IMR-90 (cell line): ENCODE measurements around the gene PTPRO.

ENCODE experiments used
- CTCF ChIP-seq: conservative IDR thresholded peaks from 2 replicates; pipeline ENCODE4 v1.5.1; 2012; ENCODE audit warnings: mild to moderate bottlenecking, low read depth, low read length, improper control_type of control experiment
- NFE2L2 ChIP-seq: fragments of 150-350 bp; IDR thresholded peaks from 2 replicates; pipeline ENCODE4 v1.6.1; 2016; ENCODE audit warnings: low read depth, mild to moderate bottlenecking, low read length
- POLR2A ChIP-seq: IDR thresholded peaks from 2 replicates; pipeline ENCODE4 v1.6.1; 2012; ENCODE audit warnings: mild to moderate bottlenecking, low read depth, low read length
- RAD21 ChIP-seq: IDR thresholded peaks from 2 replicates; pipeline ENCODE4 v1.6.1; 2012; ENCODE audit warnings: low read length, improper control_type of control experiment

- no peak for TF ChIP-seq CTCF
- TF ChIP-seq POLR2A = no peak
- TF ChIP-seq RAD21 = no peak
- no peak for TF ChIP-seq NFE2L2
These were observed at the start of gene PTPRO for GRCh38 chr12:15322164-15323061.
